Measurements from ENCODE around the gene RBM4. TPM values are rescaled to one million over a fixed set of nuclear protein-coding genes. Genes with fewer than 3 reads are reported as not detected.

RBM4 gene
- total RNA-seq, 2 donors from 2014 or later: 105 to 137 TPM

DNA sequence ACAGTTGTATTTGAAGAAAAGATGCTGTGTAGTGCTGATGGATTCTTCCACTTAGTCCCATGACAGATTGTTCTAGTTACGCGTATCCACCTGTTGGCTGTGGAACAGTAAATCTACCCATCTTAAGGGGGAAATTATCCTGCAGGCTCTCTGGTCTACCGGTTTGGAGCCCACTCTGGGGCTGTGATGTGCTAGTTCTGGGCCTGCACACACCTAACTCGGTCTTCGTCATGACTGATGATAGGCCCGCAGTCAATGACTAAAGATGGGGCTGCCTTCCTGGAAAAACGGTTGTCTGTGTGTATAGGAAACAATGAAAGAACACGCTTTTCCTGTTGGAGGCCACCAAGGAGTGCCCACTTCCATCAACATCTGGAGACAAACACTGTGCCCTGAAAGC is 45.4 kb downstream of the RBM4 start:
- H3K4me1 ChIP-seq (replicated peaks): peaks cover 4% of the 10 kb centered on the region
- intact Hi-C loops (cut with DNase I): no loop called here
- H3K36me3 ChIP-seq: peaks cover 0 to 1% of the 10 kb centered on the region in 2 donors
- no peak overlapping the region for H3K4me3 ChIP-seq
- no peak for DNase-seq (ENCODE audit: low spot score)
- TF ChIP-seq CTCF (IDR thresholded peaks at IDR 0.05) (no peak), POLR2AphosphoS5 (IDR thresholded peaks at IDR 0.05) (no peak), POLR2A (IDR thresholded peaks at IDR 0.05) (no peak)
- no peak overlapping the region for H3K27ac ChIP-seq
- H3K27me3 ChIP-seq (replicated peaks; ENCODE audit: insufficient read depth): no peaks in the 10 kb centered on the region
- 84% methylated on average over 8 of the region's 8 CpGs for WGBS
- H3K9me3 ChIP-seq: no peaks in the 10 kb centered on the region

DNA sequence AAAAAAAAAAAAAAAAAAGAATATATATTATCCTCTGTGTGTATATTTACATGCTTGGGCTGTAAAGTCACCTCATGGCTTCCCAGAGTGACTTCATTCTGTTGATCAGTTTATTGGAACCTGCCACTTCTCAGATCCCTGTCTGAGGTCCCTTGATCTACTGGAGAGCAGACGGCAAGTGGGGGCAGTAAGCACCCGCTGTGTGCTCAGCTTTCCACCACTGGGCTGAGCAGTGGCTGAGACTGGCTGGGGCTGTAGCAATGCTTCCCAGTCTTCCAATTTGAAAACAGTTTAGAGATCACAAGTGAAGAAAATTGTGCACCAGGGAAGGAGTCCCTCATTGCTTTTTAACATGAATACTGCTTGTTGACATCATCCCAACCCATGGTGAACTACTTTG is 46.1 kb downstream of the RBM4 start:
- peaks cover 0 to 2% of the 10 kb centered on the region in 2 donors for H3K36me3 ChIP-seq
- H3K4me1 ChIP-seq (replicated peaks): peaks cover 4% of the 10 kb centered on the region
- H3K4me3 ChIP-seq: no peak overlapping the region
- no peak for TF ChIP-seq POLR2AphosphoS5 (IDR thresholded peaks at IDR 0.05)
- no peak for TF ChIP-seq POLR2A (IDR thresholded peaks at IDR 0.05)
- no peak for TF ChIP-seq CTCF (IDR thresholded peaks at IDR 0.05)
- no peak for DNase-seq (ENCODE audit: low spot score)
- H3K27me3 ChIP-seq (replicated peaks; ENCODE audit: insufficient read depth): no peaks in the 10 kb centered on the region
- H3K27ac ChIP-seq: peak overlapping the region; percentile 80 to 81
- intact Hi-C loops (cut with DNase I): no loop called here
- WGBS: 96% methylated on average over 2 of the region's 2 CpGs
- H3K9me3 ChIP-seq: no peaks in the 10 kb centered on the region

GRCh38 chr11:66685276-66686099 is 47.0 kb downstream of the RBM4 start:
- DNase-seq (ENCODE audit: low spot score): no peak
- intact Hi-C loops (cut with DNase I): no loop called here
- H3K27ac ChIP-seq: peak overlapping the region; percentile 80 to 81

DNA sequence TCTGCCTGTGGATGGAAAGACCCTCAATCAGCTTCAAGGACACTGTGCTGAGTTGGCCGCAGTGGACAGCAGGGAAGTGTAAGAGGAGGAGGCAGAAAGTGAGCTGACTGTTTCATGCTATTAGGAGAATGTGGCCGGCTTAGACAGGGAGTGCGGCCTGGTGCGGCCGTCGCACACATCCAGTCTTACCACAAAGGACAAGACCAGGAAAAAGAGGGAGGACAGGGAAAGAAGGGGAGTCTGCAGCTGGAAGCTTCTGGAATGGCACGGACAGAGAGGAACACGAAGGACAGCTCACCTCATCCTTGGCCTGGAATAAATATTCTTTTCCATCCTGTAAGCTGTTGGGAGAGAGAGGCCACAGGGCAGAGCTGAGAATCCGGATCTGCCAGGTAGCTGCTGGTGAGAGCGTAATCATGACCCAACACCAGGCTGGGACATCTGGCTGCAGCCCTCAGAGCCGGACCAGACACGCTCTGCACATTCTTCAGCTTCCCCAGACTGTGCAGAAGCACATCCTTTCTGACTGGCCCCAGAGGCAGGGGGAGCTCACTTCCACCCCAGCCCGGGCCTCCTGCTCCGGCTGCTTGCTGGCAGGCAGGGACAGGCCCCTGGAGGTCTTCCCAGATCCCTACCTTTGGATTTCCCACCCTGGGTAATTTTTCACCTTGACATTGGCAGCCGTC is 47.7 kb downstream of the RBM4 start:
- Histone ChIP-seq H3K36me3 (peaks cover 0 to 2% of the 10 kb centered on the region in 2 donors), H3K4me1 (replicated peaks) (peaks cover 4% of the 10 kb centered on the region), H3K4me3 (peak overlapping the region in 1 of 2 donors; percentile 7), H3K9me3 (no peaks in the 10 kb centered on the region), H3K27me3 (replicated peaks; ENCODE audit: insufficient read depth) (no peaks in the 10 kb centered on the region), H3K27ac (peak overlapping the region; percentile 80 to 81)
- intact Hi-C loops (cut with DNase I): no loop called here
- WGBS: 33% methylated on average over 15 of the region's 15 CpGs
- TF ChIP-seq POLR2A (IDR thresholded peaks at IDR 0.05) (no peak), POLR2AphosphoS5 (IDR thresholded peaks at IDR 0.05) (peak; percentile 42), CTCF (IDR thresholded peaks at IDR 0.05) (no peak)
- DNase-seq (ENCODE audit: low spot score): peak; percentile 86

More at GRCh38 chr11:66685276-66686099, 47.0 kb downstream of the RBM4 start:
- Histone ChIP-seq H3K4me3 (peak overlapping the region in 1 of 2 donors; percentile 7), H3K36me3 (peaks cover 0 to 2% of the 10 kb centered on the region in 2 donors), H3K4me1 (replicated peaks) (peaks cover 4% of the 10 kb centered on the region), H3K9me3 (no peaks in the 10 kb centered on the region), H3K27me3 (replicated peaks; ENCODE audit: insufficient read depth) (no peaks in the 10 kb centered on the region)
- WGBS: 55% methylated on average over 26 of the region's 27 CpGs
- no peak for TF ChIP-seq POLR2A (IDR thresholded peaks at IDR 0.05)
- no peak for TF ChIP-seq CTCF (IDR thresholded peaks at IDR 0.05)
- TF ChIP-seq POLR2AphosphoS5 (IDR thresholded peaks at IDR 0.05): no peak

All from prostate gland (tissue), 2 donors.